Neural progenitor cell (in vitro differentiated cells): ENCODE results near the gene OLIG2.

ENCODE experiments used
- EZH2phosphoT487 ChIP-seq: fragments of 200-600 bp; sonication (generic); IDR thresholded peaks from 2 replicates; pipeline ENCODE4 v1.6.1; 2017; ENCODE audit warnings: antibody characterized with exemption
- TF ChIP-seq, protein P1 (sequence below): fragments of 200-600 bp; sonication (generic); IDR thresholded peaks from 2 replicates; pipeline ENCODE4 v1.5.1; 2017; ENCODE audit warnings: antibody characterized with exemption, mild to moderate bottlenecking

DNA sequence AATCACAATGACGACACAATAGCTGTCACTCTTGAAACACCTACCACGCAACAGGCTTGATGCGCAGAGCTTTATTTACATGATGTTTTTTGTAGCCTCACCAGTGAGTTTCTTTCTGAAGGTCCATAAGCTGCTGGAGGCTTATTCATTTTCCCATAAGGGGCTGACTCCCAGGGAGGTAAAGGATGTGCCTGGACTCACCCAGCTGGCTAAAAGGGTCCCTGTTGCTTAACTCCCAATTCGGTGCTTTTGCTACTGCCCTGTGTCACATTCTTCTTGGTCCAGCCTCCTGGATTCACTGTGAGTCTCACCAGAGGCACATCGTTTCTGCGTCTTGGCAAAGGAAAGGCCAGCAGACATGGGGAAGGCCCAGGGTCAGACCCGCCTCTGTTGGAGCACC lies 44.6 kb upstream of the OLIG2 start:
- TF ChIP-seq, protein P1, sequence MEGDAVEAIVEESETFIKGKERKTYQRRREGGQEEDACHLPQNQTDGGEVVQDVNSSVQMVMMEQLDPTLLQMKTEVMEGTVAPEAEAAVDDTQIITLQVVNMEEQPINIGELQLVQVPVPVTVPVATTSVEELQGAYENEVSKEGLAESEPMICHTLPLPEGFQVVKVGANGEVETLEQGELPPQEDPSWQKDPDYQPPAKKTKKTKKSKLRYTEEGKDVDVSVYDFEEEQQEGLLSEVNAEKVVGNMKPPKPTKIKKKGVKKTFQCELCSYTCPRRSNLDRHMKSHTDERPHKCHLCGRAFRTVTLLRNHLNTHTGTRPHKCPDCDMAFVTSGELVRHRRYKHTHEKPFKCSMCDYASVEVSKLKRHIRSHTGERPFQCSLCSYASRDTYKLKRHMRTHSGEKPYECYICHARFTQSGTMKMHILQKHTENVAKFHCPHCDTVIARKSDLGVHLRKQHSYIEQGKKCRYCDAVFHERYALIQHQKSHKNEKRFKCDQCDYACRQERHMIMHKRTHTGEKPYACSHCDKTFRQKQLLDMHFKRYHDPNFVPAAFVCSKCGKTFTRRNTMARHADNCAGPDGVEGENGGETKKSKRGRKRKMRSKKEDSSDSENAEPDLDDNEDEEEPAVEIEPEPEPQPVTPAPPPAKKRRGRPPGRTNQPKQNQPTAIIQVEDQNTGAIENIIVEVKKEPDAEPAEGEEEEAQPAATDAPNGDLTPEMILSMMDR: no peak
- no peak for TF ChIP-seq EZH2phosphoT487
